Caco-2 (cell line): Measurements from ENCODE around the gene TTC39A. TPM values are rescaled to one million over a fixed set of nuclear protein-coding genes. Genes with fewer than 3 reads are reported as not detected.

ENCODE experiments used
- BruUV-seq: library from RNA; stranded (reverse); fragments of 400-500 nt; replicated peaks from 2 replicates; lab custom pipeline; 2021; lab: Mats Ljungman, UMichigan
- CTCF ChIA-PET: fragments of 300-600 bp; sonication (Branson Sonifier 250); formaldehyde crosslinking; loops from one replicate; lab custom pipeline; 2022; ENCODE audit warnings: antibody characterized with exemption; lab: Charles Lee
- POLR2A ChIA-PET: fragments of 300-600 bp; sonication (Branson Sonifier 250); formaldehyde crosslinking; loops from one replicate; lab custom pipeline; 2022; ENCODE audit warnings: antibody characterized with exemption; lab: Charles Lee
- DNase-seq, 2 experiments: peaks; one replicate each; pipeline versions ENCODE4 v3.0.0 to v3.0.0-alpha.2; 2020 to 2022
- H3K27me3 ChIP-seq: replicated peaks from 2 replicates; pipeline ENCODE4 v1.6.0; 2011; ENCODE audit warnings: low read length; ENCODE audit not compliant: control insufficient read depth, insufficient read depth
- H3K36me3 ChIP-seq: 2 replicates; pipeline ENCODE4 v1.5.1; 2011; ENCODE audit warnings: low read length; ENCODE audit not compliant: control insufficient read depth, insufficient read depth
- H3K4me1 ChIP-seq: fragments of 250-450 bp; sonication (Bioruptor Pico); 2 replicates; pipeline ENCODE4 v1.5.1; 2020; ENCODE audit warnings: mild to moderate bottlenecking
- H3K4me3 ChIP-seq: 2 replicates; pipeline ENCODE4 v1.5.1; 2011; ENCODE audit warnings: low read depth, mild to moderate bottlenecking, control low read depth, low read length
- H3K9me3 ChIP-seq: fragments of 250-450 bp; sonication (Bioruptor Pico); 2 replicates; pipeline ENCODE4 v1.5.1; 2020; ENCODE audit warnings: mild to moderate bottlenecking, moderate library complexity
- H3K27ac Mint-ChIP-seq: one replicate; pipeline ENCODE4 v1.8.0; 2022; ENCODE audit warnings: mixed read lengths; ENCODE audit not compliant: unreplicated experiment
- H3K27me3 Mint-ChIP-seq: one replicate; pipeline ENCODE4 v1.8.0; 2022; ENCODE audit warnings: mixed read lengths; ENCODE audit not compliant: insufficient read depth, unreplicated experiment
- H3K36me3 Mint-ChIP-seq: one replicate; pipeline ENCODE4 v1.8.0; 2022; ENCODE audit warnings: mild to moderate bottlenecking, mixed read lengths; ENCODE audit not compliant: insufficient read depth, unreplicated experiment
- H3K4me1 Mint-ChIP-seq: one replicate; pipeline ENCODE4 v1.8.0; 2022; ENCODE audit warnings: low read depth, mixed read lengths; ENCODE audit not compliant: unreplicated experiment
- H3K4me3 Mint-ChIP-seq: one replicate; pipeline ENCODE4 v1.8.0; 2022; ENCODE audit warnings: mild to moderate bottlenecking, moderate library complexity, mixed read lengths; ENCODE audit not compliant: unreplicated experiment
- H3K9me3 Mint-ChIP-seq: one replicate; pipeline ENCODE4 v1.8.0; 2022; ENCODE audit warnings: mixed read lengths; ENCODE audit not compliant: unreplicated experiment
- CTCF ChIP-seq, 2 experiments: fragments of 200-600 bp in 1 of 2; IDR thresholded peaks; 1 replicate in 1 of 2; 2 replicates in 1 of 2; pipeline versions ENCODE4 v1.5.1 to v1.8.0; 2011 to 2022; ENCODE audit warnings: antibody characterized with exemption in 1 of 2, control low read depth in 1 of 2, inconsistent platforms in 1 of 2, low read depth in 1 of 2, low read length in 1 of 2, mild to moderate bottlenecking in 1 of 2, moderate library complexity in 1 of 2; ENCODE audit not compliant: insufficient read depth in 1 of 2, severe bottlenecking in 1 of 2, unreplicated experiment in 1 of 2
- intact Hi-C: fragments of 100-400 bp; cut with micrococcal nuclease; formaldehyde crosslinking; loops from one replicate; pipeline ENCODE4 v1.10.0; 2022; ENCODE audit not compliant: unreplicated experiment
- total RNA-seq: library from RNA; stranded (reverse); gene quantifications from 2 replicates; pipeline ENCODE4 v1.2.3, GENCODE V29; 2022

Gene TTC39A
- total RNA-seq, 1 experiment from 2014 or later: 21.0 TPM

- Histone ChIP-seq H3K36me3 (no peaks in the 10 kb centered on the region; the same call in 1 of the 2 replicates), H3K9me3 (no peaks in the 10 kb centered on the region), H3K4me3 (no peak overlapping the region), H3K27me3 (no peaks in the 10 kb centered on the region), H3K4me1 (no peaks in the 10 kb centered on the region)
- peaks cover 20% of the 10 kb centered on the region for H3K4me1 Mint-ChIP-seq
- intact Hi-C loops: no loop called here
- ChIA-PET POLR2A (no interaction called here), CTCF (no interaction called here)
- no peak overlapping the region for H3K27ac Mint-ChIP-seq
- no peak for DNase-seq
- BruUV-seq: no TSS peak
- H3K9me3 Mint-ChIP-seq: no peaks in the 10 kb centered on the region
- H3K4me3 Mint-ChIP-seq: no peak overlapping the region
- no peak for TF ChIP-seq CTCF (IDR thresholded peaks at IDR 0.05; ENCODE audit: insufficient read depth in 1 of 2, low read depth in 1 of 2, low read length in 1 of 2, severe bottlenecking in 1 of 2, unreplicated experiment in 1 of 2)
- no peaks in the 10 kb centered on the region for H3K27me3 Mint-ChIP-seq
- no peaks in the 10 kb centered on the region for H3K36me3 Mint-ChIP-seq
Measured at GRCh38 chr1:51310871-51311613, 19.3 kb downstream of the TTC39A start.

GRCh38 chr1:51309291-51309690 is 21.1 kb downstream of the TTC39A start:
- Mint-ChIP-seq H3K4me1 (peaks cover 5% of the 10 kb centered on the region), H3K36me3 (no peaks in the 10 kb centered on the region)
- BruUV-seq: no TSS peak

GRCh38 chr1:51308636-51309035 is 21.7 kb downstream of the TTC39A start:
- POLR2A ChIA-PET: no interaction called here
- Mint-ChIP-seq H3K9me3 (no peaks in the 10 kb centered on the region), H3K4me3 (no peak overlapping the region), H3K27ac (no peak overlapping the region), H3K36me3 (no peaks in the 10 kb centered on the region), H3K4me1 (peaks cover 2% of the 10 kb centered on the region), H3K27me3 (no peaks in the 10 kb centered on the region)
- DNase-seq: no peak
- no peaks in the 10 kb centered on the region; the same call in 1 of the 2 replicates for H3K36me3 ChIP-seq
- CTCF ChIA-PET: no interaction called here
- H3K4me1 ChIP-seq: peaks cover 9% of the 10 kb centered on the region
- H3K4me3 ChIP-seq: no peak overlapping the region
- intact Hi-C loops: no loop called here
- H3K9me3 ChIP-seq: no peaks in the 10 kb centered on the region
- TF ChIP-seq CTCF (IDR thresholded peaks at IDR 0.05; ENCODE audit: insufficient read depth in 1 of 2, low read depth in 1 of 2, low read length in 1 of 2, severe bottlenecking in 1 of 2, unreplicated experiment in 1 of 2): no peak
- BruUV-seq: no TSS peak
- no peaks in the 10 kb centered on the region for H3K27me3 ChIP-seq

More at GRCh38 chr1:51309291-51309690, 21.1 kb downstream of the TTC39A start:
- Histone ChIP-seq H3K4me3 (no peak overlapping the region), H3K9me3 (no peaks in the 10 kb centered on the region), H3K4me1 (peaks cover 9% of the 10 kb centered on the region), H3K27me3 (no peaks in the 10 kb centered on the region), H3K36me3 (no peaks in the 10 kb centered on the region; the same call in 1 of the 2 replicates)
- no peak for TF ChIP-seq CTCF (IDR thresholded peaks at IDR 0.05; ENCODE audit: insufficient read depth in 1 of 2, low read depth in 1 of 2, low read length in 1 of 2, severe bottlenecking in 1 of 2, unreplicated experiment in 1 of 2)
- Mint-ChIP-seq H3K4me3 (no peak overlapping the region), H3K27me3 (no peaks in the 10 kb centered on the region), H3K27ac (no peak overlapping the region), H3K9me3 (no peaks in the 10 kb centered on the region)
- intact Hi-C loops: no loop called here
- CTCF ChIA-PET: no interaction called here
- no peak for DNase-seq
- POLR2A ChIA-PET: no interaction called here
